DMS79 treated with DMSO at 0.1 percent for 48 hours (cell line): Measurements from ENCODE around the gene IL15.
"Not testable (repeated sequence)": the region's sequence is repeated elsewhere in the genome, so short reads cannot be mapped to it uniquely, and the experiment has no call there.

Experiments
- DNase-seq: peaks from one replicate; lab custom pipeline; 2025; lab: John Stamatoyannopoulos, UW

The IL15 gene

DNA sequence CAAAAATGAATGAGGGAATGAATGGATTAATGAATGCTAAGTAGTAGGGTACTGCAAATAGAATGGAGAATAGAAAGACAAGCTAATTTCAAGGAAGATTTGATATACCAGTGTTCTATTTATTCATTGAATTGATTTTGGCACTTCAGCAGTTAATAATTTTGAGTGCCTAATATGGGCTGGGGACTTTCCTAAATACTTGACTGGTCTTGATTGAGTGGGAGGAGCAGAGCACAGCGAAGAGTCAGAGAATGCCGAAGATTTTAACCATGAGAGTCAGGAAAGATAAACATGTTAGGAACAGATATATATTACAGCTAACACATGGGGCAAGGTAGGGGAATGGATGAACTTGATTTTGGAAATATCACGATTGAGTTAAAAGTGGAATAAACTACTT, 10.6 kb downstream of the IL15 start:
- DNase-seq: no peak

DNA sequence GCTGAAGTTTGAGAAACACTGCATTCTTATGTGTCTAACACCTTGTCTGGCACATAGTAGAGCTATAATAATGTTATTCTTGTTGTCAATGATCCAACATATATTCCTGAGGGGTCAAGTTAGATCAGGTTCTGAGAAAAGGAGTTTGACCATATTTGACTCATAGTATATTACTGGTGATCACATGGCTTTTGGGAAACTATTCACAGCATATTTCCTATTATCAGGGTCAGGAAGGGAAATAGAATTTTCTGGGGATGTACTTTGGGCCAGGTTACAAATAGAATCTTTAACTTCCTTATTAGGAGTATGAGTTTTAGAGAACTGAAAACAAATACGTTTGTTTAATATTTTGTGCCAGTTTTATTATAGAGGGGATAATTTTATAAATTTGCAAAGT, 11.6 kb downstream of the IL15 start:
- DNase-seq: no peak

DNA sequence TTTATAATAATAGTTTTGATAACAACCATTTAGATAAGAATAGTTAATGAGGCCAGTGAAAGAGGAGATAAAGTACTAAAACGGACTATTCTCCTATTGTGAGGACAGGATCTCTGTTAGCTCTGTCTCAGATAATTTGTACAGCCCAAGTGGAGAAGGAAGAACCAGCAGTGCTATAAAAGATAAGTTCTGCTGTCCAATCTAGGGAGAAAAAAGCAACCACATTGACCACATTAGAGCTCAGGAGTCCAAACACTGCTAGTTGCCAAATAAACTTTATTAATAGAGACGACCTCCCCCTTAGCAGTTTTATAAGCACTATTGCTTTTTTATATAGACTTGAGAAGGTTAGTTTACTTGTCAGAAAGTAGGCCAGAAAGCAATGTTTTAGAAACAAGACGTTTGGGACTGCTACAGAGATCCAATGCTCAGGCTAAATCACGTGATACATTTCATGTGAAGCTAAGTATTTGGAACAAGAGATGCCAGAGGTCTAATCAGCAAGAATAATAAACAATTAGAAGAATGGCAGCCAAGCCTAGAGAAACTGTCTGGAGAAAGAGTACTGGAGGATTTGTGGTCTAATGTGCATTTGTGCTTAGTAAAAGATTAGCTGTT, 15.9 kb downstream of the IL15 start:
- no peak for DNase-seq

DNA sequence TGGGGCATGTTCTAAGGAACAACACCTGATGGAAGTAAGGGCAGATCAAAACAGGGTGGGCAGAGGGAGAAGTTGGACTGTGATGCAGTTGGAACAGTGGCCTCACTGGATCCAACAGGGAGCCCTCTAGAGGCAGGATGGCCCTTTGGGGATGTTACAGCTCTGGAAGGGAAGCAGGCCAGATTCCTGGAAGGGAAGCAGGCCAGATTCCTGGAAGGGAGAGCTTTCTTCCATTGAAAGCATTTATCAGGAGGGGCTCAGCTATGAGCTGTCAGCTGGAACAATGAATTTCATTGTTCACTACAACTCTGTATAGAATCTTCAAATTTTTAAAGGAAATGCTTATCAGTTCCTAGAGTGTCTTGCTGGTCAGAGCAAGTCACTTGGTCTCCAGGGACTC, 17.7 kb downstream of the IL15 start:
- no peak for DNase-seq

DNA sequence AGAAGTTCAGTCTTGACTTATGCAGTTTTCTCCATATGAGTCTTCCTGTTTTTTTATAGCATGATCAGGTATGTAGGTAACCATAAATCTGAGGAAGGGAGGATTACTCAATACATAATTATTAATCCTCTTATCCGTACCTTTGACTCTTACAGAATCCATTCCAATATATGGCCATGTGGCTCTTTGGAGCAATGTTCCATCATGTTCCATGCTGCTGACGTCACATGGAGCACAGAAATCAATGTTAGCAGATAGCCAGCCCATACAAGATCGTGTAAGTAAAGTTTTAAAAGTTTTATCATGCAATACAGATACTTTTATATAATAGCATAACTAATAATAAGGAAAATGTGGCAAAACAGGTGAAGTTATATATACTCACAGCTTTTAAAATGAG, 19.6 kb downstream of the IL15 start:
- no peak for DNase-seq

DNA sequence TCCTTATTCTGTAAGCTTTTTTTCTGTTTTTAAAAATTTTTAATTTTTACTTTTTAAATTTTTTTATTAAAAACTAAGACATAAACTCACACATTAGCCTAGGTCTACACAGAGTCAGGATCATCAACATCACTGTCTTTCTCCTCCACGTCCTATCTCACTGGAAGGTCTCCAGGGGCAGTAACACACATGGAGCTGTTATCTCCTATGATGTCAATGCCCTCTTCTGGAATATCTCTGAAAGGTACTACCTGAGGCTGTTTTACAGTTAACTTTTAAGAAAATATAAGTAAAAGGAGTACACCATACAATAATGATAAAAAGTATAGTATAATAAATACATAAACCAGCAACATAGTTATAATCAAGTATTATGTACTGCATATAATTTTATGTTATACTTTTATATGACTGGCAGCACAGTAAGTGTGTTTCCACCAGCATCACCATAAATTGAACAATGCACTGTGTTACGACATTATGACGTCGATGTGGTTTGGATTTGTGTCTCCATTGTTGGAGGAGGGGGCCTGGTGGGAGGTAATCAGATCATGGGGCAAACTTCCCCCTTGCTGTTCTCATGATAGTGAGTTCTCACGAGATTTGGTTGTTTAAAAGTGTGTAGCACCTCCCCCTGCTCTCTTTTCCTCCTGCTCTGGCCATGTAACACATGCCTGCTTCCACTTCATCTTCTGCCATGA, 21.3 kb downstream of the IL15 start:
- no peak for DNase-seq

DNA sequence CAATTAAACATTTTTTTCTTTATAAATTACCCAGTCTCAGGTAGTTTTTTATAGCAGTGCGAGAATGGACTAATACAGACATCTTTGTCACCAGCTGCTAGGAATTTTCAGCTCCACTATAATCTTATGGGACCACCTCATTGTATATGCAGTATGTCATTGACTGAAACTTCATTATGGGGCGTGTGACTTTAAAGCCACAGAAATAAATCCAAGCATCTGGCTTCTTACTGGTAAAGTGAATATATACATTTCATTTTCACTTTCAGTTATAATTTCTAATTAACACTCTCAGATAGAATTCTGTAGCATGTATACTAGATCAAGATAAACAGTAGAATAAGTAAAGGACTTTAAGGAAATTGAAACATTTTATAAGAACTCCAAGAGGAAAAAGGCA, 21.9 kb downstream of the IL15 start:
- DNase-seq: no peak

DNA sequence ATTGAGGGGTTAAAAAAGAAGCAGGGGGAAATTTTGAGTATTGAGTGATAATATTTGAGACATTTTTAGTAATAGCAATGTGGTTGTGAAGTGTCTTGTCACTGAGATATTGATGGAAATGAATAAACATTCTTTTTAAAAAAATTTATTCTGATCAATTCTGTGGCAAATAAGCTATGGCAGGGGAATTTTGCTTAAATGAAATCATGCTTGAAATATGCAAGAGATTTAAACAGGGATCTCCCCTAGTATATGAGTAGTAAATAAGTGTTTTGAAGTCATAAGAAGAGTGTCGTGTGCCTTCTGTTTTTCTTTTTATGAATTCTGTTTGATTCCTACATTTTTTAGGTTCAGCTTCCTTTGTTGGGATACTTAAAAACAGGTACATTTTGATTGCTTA, 23.2 kb downstream of the IL15 start:
- DNase-seq: no peak

DNA sequence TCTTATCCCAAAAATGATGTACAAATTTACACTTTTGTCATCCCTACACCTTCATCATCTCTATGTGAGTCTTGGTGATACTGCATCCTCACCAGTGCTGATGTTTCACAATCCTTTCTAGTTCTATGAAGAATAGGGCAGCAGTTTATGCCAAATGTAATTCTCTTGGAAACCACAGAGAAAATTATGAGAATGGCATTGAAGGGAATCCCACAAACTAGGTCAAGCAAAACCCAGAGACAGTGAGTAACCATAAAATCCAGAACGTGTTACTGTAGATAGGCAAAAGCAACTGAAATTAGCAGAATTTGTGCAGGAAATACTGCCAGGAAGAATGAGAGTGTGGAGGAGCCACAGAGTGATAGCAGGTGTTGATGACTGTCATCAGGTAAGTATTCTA, 24.5 kb downstream of the IL15 start:
- no peak for DNase-seq

DNA sequence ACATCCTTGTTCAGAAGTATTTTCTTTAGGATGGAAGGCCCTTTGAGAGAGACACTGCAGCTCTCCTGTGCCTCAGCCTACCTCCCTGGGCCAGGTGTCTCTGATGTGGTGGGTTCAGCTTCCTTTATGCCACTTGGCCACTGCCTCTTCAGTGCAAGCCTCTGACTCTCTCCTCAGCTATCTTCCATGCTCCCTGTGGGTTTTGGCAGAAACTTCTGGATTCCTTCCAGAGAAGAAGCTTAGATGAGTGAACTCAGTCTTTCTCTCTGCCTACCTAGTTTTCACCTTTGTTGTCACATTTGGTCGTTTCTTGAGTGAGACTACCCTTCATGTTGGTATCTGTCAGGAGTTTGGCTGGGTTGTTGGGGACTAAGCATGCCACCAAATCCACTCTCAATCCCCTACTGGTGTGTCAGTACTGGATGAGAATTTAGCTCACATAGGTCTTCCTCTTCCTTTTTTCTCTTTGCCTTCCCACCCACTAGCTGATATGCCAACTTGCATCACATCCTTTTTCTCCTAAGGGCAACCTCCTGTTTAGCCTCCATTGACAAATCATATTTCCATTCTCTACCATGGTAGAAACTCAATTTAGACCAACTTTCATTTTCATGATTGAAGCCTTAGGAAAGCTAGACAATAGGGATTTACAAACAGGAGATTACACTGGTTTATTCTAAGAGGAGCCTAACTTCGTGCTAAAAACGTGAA, 32.0 kb downstream of the IL15 start:
- DNase-seq: no peak

DNA sequence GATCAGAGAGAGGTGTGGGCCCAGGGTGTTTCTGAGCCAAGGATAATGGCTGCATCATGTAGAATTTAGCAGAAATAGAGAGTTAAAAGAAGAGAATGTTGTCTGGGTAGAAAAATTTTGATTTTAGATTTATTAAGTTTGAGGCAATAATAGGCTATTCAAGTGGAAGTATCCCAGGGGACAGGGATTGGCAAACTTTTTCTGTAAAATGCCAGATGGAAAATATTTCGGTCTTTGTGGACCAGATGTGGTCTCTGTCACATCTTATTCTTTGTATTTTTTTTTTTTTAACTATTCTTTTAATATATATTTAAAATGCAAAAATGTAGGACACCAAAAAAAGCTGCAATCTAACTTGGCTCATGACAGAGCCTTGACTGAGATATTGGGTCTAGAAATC, 33.1 kb downstream of the IL15 start:
- no peak for DNase-seq

DNA sequence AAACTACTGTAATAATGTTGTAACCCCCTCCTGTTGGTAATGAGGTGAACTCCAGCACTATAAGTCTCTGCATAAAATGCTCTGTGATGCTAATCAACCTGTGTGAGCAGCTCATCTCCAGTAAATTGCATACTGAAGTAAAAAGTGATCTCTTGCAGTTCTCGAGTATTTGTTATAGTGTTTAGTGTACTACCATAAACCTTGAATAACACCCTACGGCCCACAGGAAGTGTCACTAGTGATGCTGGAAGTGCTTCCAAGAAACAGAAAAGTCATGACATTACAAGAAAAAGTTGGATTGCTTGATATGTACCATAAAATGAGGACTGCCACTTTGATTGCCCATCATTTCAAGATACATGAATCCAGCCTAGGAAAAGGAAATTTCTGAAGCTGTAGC, 39.0 kb downstream of the IL15 start:
- DNase-seq: no peak

DNA sequence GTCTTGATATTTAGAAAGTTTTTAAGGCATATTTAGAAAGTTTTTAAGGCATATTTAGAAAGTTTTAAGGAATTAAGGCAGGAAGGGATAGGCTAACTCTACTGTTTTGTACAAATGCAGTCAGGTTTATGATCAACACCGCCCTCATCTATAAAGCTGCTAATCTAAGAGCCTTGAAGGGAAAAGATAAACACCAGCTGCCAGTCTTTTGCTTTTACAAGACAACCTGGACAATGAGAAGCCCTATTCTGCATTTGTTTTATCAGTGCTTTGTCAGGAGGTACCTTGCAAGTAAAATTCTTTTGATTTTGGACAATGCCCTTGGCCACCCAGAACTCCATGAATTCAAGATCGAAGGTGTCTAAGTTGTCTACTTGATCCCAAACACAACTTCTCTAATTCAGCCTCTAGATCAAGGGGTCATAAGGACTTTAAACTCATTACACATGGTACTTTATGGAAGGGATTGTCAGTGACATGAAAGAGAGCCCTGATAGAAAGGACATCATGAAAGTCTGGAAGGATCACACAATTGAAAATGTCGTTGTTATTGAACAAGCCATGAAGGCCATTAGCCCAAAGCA, 39.8 kb downstream of the IL15 start:
- no peak for DNase-seq

DNA sequence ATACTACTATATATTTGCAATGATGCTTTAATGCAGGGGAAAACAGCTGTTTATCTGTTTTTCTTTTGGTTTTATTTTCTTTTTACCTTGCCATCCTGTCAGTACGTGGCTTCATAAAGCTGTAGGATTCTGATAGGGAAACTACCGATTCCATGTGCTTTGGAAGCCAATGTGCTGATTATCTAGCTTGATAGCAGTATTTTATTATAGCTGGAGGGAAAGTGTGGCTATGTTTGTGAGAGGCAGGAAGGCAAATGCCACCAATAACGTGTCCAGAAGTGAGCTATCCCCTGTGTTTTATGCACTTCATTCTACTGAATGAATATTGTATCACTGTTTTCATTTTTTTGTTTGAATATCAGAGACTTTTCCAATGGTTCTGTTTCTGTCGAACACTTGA, 43.7 kb downstream of the IL15 start:
- no peak for DNase-seq

DNA sequence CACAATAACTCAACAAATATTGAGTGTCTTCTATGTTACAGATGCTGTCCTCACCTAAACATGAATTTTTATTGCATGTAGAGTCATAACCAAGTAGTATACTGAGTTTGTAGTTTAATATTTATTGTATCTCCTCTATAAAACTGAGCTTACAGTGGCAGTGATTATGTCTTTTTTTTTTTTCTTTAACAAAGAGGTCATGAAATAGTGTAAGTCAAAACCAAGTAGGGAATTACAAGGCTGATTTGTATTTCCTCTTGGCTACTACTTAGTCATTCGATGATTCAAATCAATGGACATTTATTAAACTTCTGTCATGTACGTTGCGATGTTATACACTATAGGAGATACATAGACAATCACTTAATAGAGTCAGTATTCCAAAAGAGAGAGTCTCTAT, 48.4 kb downstream of the IL15 start:
- no peak for DNase-seq

DNA sequence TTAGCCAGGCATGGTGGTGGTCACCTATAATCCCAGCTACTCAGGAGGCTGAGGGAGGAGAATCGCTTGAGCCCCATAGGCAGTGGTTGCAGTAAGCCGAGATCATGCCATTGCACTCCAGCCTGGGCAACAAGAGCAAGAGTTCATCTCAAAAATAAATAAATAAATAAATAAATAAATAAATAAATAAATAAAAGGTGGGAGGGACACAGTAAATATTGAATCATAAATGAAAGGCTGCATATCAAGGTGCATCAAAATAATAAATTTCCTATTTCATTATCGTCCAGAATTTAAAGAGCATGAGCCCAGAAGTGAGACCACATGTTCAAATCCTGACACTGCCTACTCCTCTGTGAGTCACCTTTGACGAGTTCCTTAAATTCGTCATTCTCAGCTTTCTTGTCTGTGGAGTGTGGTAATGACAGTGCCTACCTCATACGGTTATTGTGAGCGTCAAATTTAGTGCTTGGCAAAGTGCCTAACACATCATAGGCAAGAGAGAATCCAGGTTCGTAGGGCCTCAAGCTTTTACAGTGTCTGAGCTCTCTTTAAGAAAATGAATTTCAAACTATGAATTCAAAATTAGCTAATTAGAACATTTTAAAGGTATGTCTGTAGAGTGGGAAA, 49.9 kb downstream of the IL15 start:
- DNase-seq: no peak

DNA sequence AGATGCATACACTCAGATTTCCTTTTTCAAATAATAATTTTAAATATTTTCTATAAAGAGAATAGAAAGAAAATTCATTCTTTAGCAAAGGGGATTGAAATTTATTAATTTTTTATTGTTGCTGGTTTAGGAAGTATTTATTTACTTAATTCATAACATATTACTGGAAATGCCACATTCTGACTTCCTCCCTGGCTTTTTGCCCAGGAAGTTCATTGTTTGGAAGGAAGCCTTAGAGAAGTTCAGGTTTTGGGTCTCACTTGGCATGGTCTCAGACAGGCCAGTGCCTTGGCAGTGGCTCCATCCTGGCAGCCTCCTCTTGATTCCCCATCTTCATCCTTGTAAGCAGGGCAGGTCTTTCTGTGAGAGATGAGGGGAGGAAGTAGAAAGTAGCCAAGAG, 50.5 kb downstream of the IL15 start:
- no peak for DNase-seq

DNA sequence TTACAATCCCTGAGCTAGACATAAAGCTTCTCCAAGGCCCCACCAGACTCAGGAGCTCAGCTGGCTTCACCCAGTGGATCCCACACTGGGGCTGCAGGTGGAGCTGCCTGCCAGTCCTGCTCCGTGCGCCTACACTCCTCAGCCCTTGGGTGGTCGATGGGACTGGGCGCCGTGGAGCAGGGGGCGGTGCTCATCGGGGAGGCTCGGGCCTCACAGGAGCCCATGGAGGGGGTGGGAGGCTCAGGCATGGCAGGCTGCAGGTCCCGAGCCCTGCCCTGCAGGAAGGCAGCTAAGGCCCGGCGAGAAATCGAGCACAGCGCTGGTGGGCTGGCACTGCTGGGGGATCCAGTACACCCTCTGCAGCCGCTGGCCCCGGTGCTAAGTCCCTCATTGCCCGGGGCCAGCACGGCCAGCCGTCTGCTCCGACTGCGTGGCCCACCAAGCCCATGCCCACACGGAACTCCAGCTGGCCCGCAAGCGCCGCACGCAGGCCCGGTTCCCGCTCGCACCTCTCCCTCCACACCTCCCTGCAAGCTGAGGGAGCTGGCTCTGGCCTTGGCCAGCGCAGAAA, 53.4 kb downstream of the IL15 start:
- DNase-seq: not testable (repeated sequence)

DNA sequence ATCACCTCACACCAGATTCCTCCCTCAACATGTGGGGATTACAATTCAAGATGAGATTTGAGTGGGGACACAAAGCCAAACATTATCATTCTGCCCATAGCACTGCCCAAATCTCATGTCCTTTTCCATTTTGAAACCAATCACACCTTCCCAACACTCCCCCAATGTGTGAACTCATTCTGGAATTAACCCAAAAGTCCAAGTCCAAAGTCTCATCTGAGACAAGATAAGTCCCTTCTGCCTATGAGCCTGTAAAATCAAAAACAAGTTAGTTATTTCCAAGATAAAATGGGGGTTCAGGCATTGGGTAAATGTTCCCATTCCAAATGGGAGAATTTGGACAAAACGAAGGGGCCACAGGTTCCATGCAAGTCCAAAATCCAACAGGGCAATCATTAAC, 54.9 kb downstream of the IL15 start:
- not testable (repeated sequence) for DNase-seq

DNA sequence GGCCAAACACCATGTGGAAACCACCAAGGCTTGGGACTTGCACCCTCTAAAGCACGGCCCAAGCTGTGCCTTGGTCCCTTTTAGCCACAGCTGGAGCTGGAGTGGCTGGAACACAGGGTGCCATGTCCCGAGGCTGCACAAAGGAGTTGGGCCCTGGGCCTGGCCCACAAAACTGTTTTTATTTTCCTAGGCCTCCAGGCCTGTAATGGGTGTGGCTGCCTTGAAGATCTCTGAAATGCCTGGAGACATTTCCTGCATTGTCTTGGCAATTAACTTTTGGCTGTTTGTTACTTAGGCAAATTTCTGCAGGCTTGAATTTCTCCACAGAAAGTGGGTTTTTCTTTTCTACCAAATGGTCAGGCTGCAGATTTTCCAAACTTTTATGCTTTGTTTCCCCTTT, 55.7 kb downstream of the IL15 start:
- no peak for DNase-seq

DNA sequence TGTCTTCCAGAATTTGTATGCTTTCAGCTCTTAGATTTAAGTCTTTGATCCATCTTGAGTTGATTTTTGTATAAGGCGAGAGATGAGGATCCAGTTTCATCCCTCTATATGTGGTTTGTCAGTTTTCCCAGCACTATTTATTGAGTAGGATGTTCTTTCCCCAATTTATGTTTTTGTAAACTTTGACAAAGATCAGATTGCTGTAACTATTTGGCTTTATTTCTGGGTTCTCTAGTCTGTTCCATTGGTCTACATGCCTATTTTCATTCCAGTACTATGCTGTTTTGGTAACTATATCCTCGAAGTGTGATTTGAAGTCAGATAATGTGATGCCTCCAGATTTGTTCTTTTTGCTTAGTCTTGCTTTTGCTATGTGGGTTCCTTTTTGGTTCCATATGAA, 60.7 kb downstream of the IL15 start:
- DNase-seq: no peak

DNA sequence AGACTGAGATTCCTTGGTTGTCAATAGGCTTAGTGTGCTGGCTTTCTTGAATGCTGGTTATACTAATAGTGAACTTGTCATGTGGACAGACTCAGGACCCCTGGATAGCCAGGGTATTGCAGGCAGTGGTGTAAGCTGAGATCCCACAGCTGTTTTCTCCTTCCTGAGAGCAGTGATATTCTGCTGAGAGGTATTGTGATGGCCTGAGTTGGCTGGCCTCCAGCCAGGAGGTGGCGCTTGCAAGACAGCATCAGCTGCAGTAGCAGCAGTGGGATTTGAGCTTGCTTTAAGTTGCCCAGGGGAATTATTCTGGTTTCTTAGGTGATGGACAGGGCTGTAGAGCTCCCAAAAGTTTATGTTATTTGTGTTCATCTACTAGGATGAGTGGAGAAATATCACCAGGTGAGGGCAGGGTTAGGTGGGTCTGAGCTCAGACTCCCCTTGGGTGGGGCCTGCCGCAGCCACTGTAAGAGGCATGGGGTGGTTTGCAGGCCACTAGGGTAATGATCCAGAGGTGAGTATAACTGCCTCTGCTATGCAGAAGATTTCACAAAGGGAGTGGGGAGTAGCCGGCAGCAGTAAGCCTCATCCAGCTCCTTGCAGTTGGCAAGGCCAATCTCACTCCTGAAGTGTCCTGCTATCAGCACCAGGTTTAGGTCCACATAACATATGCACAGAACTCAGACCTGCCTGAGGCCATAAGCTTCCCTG, 66.2 kb downstream of the IL15 start:
- DNase-seq: no peak
